K562 (cell line): ENCODE measurements around the gene DPEP3. TPM values are rescaled to one million over a fixed set of nuclear protein-coding genes. Genes with fewer than 3 reads are reported as not detected.

Experiments
- CHD1 ChIP-seq: fragments of 200-600 bp; sonication (generic); IDR thresholded peaks from one replicate; pipeline ENCODE4 v1.6.1; 2012; ENCODE audit warnings: mild to moderate bottlenecking, moderate library complexity, low read length, inconsistent platforms
- CREM ChIP-seq: IDR thresholded peaks from 2 replicates; pipeline ENCODE4 v1.6.1; 2014; ENCODE audit warnings: antibody characterized with exemption, low read depth
- EGR1 ChIP-seq: fragments of 450-650 bp; conservative IDR thresholded peaks from 2 replicates; pipeline ENCODE4 v1.6.1; 2017; ENCODE audit warnings: mild to moderate bottlenecking
- FOSL1 ChIP-seq: fragments of 200-800 bp; sonication (Bioruptor generic); conservative IDR thresholded peaks from 2 replicates; pipeline ENCODE4 v1.6.1; 2016; ENCODE audit warnings: missing genetic modification characterization, missing compliant biosample characterization
- HLTF ChIP-seq: fragments of 450-650 bp; IDR thresholded peaks from 2 replicates; pipeline ENCODE4 v1.6.1; 2016
- HNRNPLL ChIP-seq: fragments of 200-400 bp; formaldehyde crosslinking; IDR thresholded peaks from 2 replicates; pipeline ENCODE4 v1.6.1; 2017; ENCODE audit warnings: low read length, low read depth, mild to moderate bottlenecking; ENCODE audit not compliant: poor library complexity, severe bottlenecking
- KAT2B ChIP-seq: IDR thresholded peaks from one replicate; pipeline ENCODE4 v1.6.1; 2012; ENCODE audit warnings: low read depth, mild to moderate bottlenecking, control low read depth, inconsistent platforms, low read length, moderate library complexity
- NBN ChIP-seq: fragments of 450-650 bp; IDR thresholded peaks from 2 replicates; pipeline ENCODE4 v1.6.1; 2016; ENCODE audit warnings: low read depth, mild to moderate bottlenecking
- NR2C2 ChIP-seq, 2 experiments: fragments of 200-800 bp in 1 of 2; sonication (Bioruptor generic) in 1 of 2; sonication (generic) in 1 of 2; formaldehyde crosslinking in 1 of 2; IDR thresholded peaks; 2 replicates each; pipeline versions ENCODE4 v1.6.1 to v1.8.0; 2016 to 2022; ENCODE audit warnings: mild to moderate bottlenecking in 1 of 2, missing compliant biosample characterization in 1 of 2, missing genetic modification characterization in 1 of 2, missing genetic modification reagents in 1 of 2
- NR4A1 ChIP-seq, 2 experiments: fragments of 250-450 bp in 1 of 2; fragments of 450-650 bp in 1 of 2; sonication (Bioruptor Pico) in 1 of 2; IDR thresholded peaks; 2 replicates each; pipeline versions ENCODE4 v1.4.0 to v1.6.1; 2016 to 2020; ENCODE audit warnings: mild to moderate bottlenecking in 2 of 2, missing compliant biosample characterization in 1 of 2, missing genetic modification characterization in 1 of 2, moderate library complexity in 1 of 2
- PHTF2 ChIP-seq: fragments of 250-450 bp; sonication (Bioruptor Pico); IDR thresholded peaks from 2 replicates; pipeline ENCODE4 v1.5.0; 2021; ENCODE audit warnings: mild to moderate bottlenecking
- POLR3A ChIP-seq: IDR thresholded peaks from 2 replicates; pipeline ENCODE4 v1.6.1; 2011; ENCODE audit warnings: borderline replicate concordance, mild to moderate bottlenecking, moderate library complexity; ENCODE audit not compliant: insufficient read length, insufficient read depth; ENCODE audit errors: extremely low read depth
- SIN3A ChIP-seq, 2 experiments: fragments of 150-350 bp in 1 of 2; IDR thresholded peaks; 2 replicates each; pipeline ENCODE4 v1.6.1; 2011 to 2016; ENCODE audit warnings: borderline replicate concordance in 2 of 2, low read depth in 2 of 2, low read length in 2 of 2, mild to moderate bottlenecking in 2 of 2, moderate library complexity in 2 of 2; ENCODE audit not compliant: control insufficient read depth in 1 of 2
- TAL1 ChIP-seq: fragments of 450-650 bp; IDR thresholded peaks from 2 replicates; pipeline ENCODE4 v1.6.1; 2016; ENCODE audit warnings: mild to moderate bottlenecking
- ZNF133 ChIP-seq: fragments of 250-450 bp; sonication (Bioruptor Pico); IDR thresholded peaks from 2 replicates; pipeline ENCODE4 v1.4.0; 2020; ENCODE audit warnings: mild to moderate bottlenecking
- ZNF175 ChIP-seq: fragments of 200-800 bp; sonication (Bioruptor generic); IDR thresholded peaks from 2 replicates; pipeline ENCODE4 v1.6.1; 2016; ENCODE audit warnings: low read depth, mild to moderate bottlenecking, missing genetic modification characterization, missing compliant biosample characterization
- ZNF586 ChIP-seq: fragments of 450-650 bp; formaldehyde crosslinking; conservative IDR thresholded peaks from 2 replicates; pipeline ENCODE4 v1.4.0; 2020; ENCODE audit warnings: mild to moderate bottlenecking, moderate library complexity
- polyA plus RNA-seq, 8 experiments: library from polyadenylated mRNA; depleted of rRNA in 4 of 8; stranded (reverse) in 5 of 8; unstranded in 3 of 8; fragments of >200 nt; fragmentation: Nextera tagmentation in 2 of 8; fragmentation: Illumina TruSeq in 1 of 8; extraction: Ambion mirVana in 2 of 8; extraction: Trizol in 1 of 8; gene quantifications; 2 replicates each; pipeline versions ENCODE4 v1.2.1 to v1.2.3, GENCODE V29; 2011 to 2014; ENCODE audit warnings: inconsistent platforms in 1 of 8, missing spikeins in 1 of 8
- total RNA-seq, 7 experiments: library from RNA; depleted of rRNA in 6 of 7; stranded (reverse); fragments of >200 nt in 6 of 7; fragmentation: Illumina TruSeq in 2 of 7; extraction: Trizol in 2 of 7; gene quantifications; 2 replicates each; pipeline versions ENCODE4 v1.2.1 to v1.2.3, GENCODE V29; 2011 to 2021; ENCODE audit warnings: low replicate concordance in 1 of 7
- TF ChIP-seq, protein P1 (sequence below): fragments of 250-450 bp; sonication (Bioruptor Pico); IDR thresholded peaks from 2 replicates; pipeline ENCODE4 v1.4.0; 2020
- TF ChIP-seq, protein P2 (sequence below): fragments of 200-800 bp; sonication (Bioruptor generic); IDR thresholded peaks from 2 replicates; pipeline ENCODE4 v1.6.1; 2017; ENCODE audit warnings: missing genetic modification characterization, missing compliant biosample characterization

Gene DPEP3
- total and polyA plus RNA-seq, 9 of the 15 experiments (the other 6 are each of a cell fraction or from before 2014, with no cell fraction given) = not detected

DNA sequence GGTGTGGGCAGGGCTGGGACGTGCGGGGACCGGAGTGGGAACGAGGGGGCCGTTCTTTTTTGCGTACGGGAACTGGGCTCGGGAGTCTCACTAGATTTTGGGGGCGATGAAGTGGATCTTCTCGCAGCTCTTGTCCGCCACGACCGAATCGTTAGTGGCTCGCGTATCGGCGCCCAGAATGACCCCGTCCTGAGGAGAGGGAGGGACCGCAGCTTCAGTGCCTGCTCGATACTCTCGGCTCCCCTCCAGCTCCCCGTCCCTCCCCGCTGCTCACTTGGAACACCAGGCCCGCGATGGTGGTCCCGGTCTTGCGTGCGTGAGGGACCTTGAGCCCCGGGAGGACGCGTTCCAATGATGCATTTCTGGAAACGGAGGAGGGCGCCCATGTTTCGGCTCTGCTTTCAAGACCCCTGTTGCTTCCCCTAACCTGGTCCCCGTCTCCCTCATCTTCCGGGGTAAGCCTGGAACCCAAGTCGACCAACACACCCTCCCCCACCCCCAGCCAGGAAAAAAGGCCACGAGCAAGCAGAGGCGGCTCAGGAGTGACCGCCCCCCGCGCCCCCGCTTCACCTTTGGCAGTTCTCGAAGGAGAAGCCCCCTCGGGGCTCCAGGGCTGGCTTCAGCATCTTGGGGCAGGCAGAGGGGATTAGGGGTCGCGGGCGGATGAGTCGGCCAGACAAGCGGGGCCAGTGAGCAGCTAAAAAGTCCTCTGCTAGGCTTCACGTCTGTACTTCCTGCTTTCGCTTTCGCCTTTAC lies 44.0 kb downstream of the DPEP3 start, which contains the start of gene PSMB10 (continued):
- TF ChIP-seq NR2C2 (CRISPR knock-in tag; IDR thresholded peaks at IDR 0.05) = 0 out of 2 replicates have a peak, but pooled peaks have one; percentile 48
- no peak; the same call in 1 of the 2 replicates for TF ChIP-seq NR2C2 (tag; IDR thresholded peaks at IDR 0.05)
- no peak for TF ChIP-seq KAT2B
- TF ChIP-seq ZNF586 (CRISPR knock-in tag) = no peak
- TF ChIP-seq HNRNPLL = peak; percentile 8
- TF ChIP-seq, protein P1, sequence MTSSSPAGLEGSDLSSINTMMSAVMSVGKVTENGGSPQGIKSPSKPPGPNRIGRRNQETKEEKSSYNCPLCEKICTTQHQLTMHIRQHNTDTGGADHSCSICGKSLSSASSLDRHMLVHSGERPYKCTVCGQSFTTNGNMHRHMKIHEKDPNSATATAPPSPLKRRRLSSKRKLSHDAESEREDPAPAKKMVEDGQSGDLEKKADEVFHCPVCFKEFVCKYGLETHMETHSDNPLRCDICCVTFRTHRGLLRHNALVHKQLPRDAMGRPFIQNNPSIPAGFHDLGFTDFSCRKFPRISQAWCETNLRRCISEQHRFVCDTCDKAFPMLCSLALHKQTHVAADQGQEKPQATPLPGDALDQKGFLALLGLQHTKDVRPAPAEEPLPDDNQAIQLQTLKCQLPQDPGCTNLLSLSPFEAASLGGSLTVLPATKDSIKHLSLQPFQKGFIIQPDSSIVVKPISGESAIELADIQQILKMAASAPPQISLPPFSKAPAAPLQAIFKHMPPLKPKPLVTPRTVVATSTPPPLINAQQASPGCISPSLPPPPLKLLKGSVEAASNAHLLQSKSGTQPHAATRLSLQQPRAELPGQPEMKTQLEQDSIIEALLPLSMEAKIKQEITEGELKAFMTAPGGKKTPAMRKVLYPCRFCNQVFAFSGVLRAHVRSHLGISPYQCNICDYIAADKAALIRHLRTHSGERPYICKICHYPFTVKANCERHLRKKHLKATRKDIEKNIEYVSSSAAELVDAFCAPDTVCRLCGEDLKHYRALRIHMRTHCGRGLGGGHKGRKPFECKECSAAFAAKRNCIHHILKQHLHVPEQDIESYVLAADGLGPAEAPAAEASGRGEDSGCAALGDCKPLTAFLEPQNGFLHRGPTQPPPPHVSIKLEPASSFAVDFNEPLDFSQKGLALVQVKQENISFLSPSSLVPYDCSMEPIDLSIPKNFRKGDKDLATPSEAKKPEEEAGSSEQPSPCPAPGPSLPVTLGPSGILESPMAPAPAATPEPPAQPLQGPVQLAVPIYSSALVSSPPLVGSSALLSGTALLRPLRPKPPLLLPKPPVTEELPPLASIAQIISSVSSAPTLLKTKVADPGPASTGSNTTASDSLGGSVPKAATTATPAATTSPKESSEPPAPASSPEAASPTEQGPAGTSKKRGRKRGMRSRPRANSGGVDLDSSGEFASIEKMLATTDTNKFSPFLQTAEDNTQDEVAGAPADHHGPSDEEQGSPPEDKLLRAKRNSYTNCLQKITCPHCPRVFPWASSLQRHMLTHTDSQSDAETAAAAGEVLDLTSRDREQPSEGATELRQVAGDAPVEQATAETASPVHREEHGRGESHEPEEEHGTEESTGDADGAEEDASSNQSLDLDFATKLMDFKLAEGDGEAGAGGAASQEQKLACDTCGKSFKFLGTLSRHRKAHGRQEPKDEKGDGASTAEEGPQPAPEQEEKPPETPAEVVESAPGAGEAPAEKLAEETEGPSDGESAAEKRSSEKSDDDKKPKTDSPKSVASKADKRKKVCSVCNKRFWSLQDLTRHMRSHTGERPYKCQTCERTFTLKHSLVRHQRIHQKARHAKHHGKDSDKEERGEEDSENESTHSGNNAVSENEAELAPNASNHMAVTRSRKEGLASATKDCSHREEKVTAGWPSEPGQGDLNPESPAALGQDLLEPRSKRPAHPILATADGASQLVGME = 0 out of 2 replicates have a peak, but pooled peaks have one; percentile 7
- no peak for TF ChIP-seq POLR3A
- TF ChIP-seq SIN3A (IDR thresholded peaks at IDR 0.05; ENCODE audit: borderline replicate concordance in 2 of 2, control insufficient read depth in 1 of 2, low read depth in 2 of 2, low read length in 2 of 2) = 0 out of 4 replicates have a peak, but pooled peaks have one; percentile 10 to 54
- TF ChIP-seq PHTF2 (CRISPR knock-in tag) = no peak
- TF ChIP-seq, protein P2, sequence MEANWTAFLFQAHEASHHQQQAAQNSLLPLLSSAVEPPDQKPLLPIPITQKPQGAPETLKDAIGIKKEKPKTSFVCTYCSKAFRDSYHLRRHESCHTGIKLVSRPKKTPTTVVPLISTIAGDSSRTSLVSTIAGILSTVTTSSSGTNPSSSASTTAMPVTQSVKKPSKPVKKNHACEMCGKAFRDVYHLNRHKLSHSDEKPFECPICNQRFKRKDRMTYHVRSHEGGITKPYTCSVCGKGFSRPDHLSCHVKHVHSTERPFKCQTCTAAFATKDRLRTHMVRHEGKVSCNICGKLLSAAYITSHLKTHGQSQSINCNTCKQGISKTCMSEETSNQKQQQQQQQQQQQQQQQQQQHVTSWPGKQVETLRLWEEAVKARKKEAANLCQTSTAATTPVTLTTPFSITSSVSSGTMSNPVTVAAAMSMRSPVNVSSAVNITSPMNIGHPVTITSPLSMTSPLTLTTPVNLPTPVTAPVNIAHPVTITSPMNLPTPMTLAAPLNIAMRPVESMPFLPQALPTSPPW (CRISPR knock-in tag) = peak; percentile 17
- TF ChIP-seq ZNF175 (CRISPR knock-in tag) = no peak
- no peak for TF ChIP-seq NR4A1 (CRISPR knock-in tag; IDR thresholded peaks at IDR 0.05)
- TF ChIP-seq NR4A1 (tag; IDR thresholded peaks at IDR 0.05) = no peak
- TF ChIP-seq FOSL1 = no peak
- no peak for TF ChIP-seq TAL1
- TF ChIP-seq CREM = peak; percentile 40
- TF ChIP-seq CHD1 = peak; percentile 64
- TF ChIP-seq EGR1 = peak; percentile 71
- 0 out of 2 replicates have a peak, but pooled peaks have one; percentile 11 for TF ChIP-seq NBN
- no peak for TF ChIP-seq ZNF133 (CRISPR knock-in tag)
- 0 out of 2 replicates have a peak, but pooled peaks have one; percentile 54 for TF ChIP-seq HLTF
